A673 (cell line): ENCODE results near the gene ERVW-1. TPM values are rescaled to one million over a fixed set of nuclear protein-coding genes. Genes with fewer than 3 reads are reported as not detected.
"Not testable (repeated sequence)": the region's sequence is repeated elsewhere in the genome, so short reads cannot be mapped to it uniquely, and the experiment has no call there.

Experiments
- BruUV-seq: library from RNA; stranded (reverse); fragments of 400-500 nt; replicated peaks from 2 replicates; lab custom pipeline; 2021; lab: Mats Ljungman, UMichigan
- CTCF ChIA-PET: fragments of 300-600 bp; sonication (Branson Sonifier 250); formaldehyde crosslinking; loops from one replicate; lab custom pipeline; 2022; ENCODE audit warnings: antibody characterized with exemption; lab: Charles Lee
- POLR2A ChIA-PET: fragments of 300-600 bp; sonication (Branson Sonifier 250); formaldehyde crosslinking; loops from one replicate; lab custom pipeline; 2022; ENCODE audit warnings: antibody characterized with exemption; ENCODE audit not compliant: low non-redundant PET; lab: Charles Lee
- DNase-seq: peaks from one replicate; pipeline ENCODE4 v3.0.0-alpha.2; 2015; ENCODE audit warnings: low spot score
- H3K27ac ChIP-seq: fragments of 200-600 bp; sonication (generic); 2 replicates; pipeline ENCODE4 v1.5.1; 2016; ENCODE audit warnings: mixed run types, low read depth, mild to moderate bottlenecking, mixed read lengths, antibody characterized with exemption, low read length; ENCODE audit not compliant: poor library complexity, severe bottlenecking
- H3K27me3 ChIP-seq: fragments of 200-600 bp; sonication (generic); replicated peaks from 2 replicates; pipeline ENCODE4 v1.6.1; 2017; ENCODE audit warnings: mixed run types, low read depth, mild to moderate bottlenecking, mixed read lengths, antibody characterized with exemption, low read length; ENCODE audit not compliant: insufficient read depth, poor library complexity
- H3K36me3 ChIP-seq: fragments of 200-600 bp; sonication (generic); 2 replicates; pipeline ENCODE4 v1.6.1; 2016; ENCODE audit warnings: mixed run types, mild to moderate bottlenecking, mixed read lengths, antibody characterized with exemption, low read length; ENCODE audit not compliant: insufficient read depth, poor library complexity, severe bottlenecking
- H3K4me1 ChIP-seq: fragments of 200-600 bp; sonication (generic); 2 replicates; pipeline ENCODE4 v1.6.1; 2017; ENCODE audit warnings: mixed run types, mild to moderate bottlenecking, mixed read lengths, antibody characterized with exemption, low read length; ENCODE audit not compliant: insufficient read depth, poor library complexity, severe bottlenecking
- H3K4me3 ChIP-seq: fragments of 200-600 bp; sonication (generic); 2 replicates; pipeline ENCODE4 v1.5.1; 2016; ENCODE audit warnings: low read depth, mixed run types, mild to moderate bottlenecking, mixed read lengths, low read length; ENCODE audit not compliant: poor library complexity, severe bottlenecking
- H3K9me3 ChIP-seq: fragments of 200-600 bp; sonication (generic); 2 replicates; pipeline ENCODE4 v1.6.1; 2016; ENCODE audit warnings: mixed run types, low read depth, mild to moderate bottlenecking, mixed read lengths, antibody characterized with exemption, low read length; ENCODE audit not compliant: poor library complexity, severe bottlenecking
- EZH2 ChIP-seq: fragments of 200-600 bp; sonication (generic); IDR thresholded peaks from 2 replicates; pipeline ENCODE4 v1.6.1; 2017; ENCODE audit warnings: borderline replicate concordance, low read depth, mild to moderate bottlenecking, mixed read lengths, antibody characterized with exemption, low read length; ENCODE audit not compliant: poor library complexity, severe bottlenecking
- intact Hi-C: fragments of 100-400 bp; cut with micrococcal nuclease; formaldehyde crosslinking; loops from one replicate; pipeline ENCODE4 v1.10.0; 2022; ENCODE audit not compliant: unreplicated experiment
- total RNA-seq: library from RNA; stranded (reverse); gene quantifications from 2 replicates; pipeline ENCODE4 v1.2.3, GENCODE V29; 2021
- TF ChIP-seq, protein P1 (sequence below): fragments of 300-800, 200-600 bp; sonication (generic); conservative IDR thresholded peaks from 2 replicates; pipeline ENCODE4 v1.5.1; 2017; ENCODE audit warnings: low read depth, mild to moderate bottlenecking, antibody characterized with exemption, low read length, moderate library complexity, mixed read lengths

The ERVW-1 gene
- total RNA-seq, 1 experiment from 2014 or later, result not detected

DNA sequence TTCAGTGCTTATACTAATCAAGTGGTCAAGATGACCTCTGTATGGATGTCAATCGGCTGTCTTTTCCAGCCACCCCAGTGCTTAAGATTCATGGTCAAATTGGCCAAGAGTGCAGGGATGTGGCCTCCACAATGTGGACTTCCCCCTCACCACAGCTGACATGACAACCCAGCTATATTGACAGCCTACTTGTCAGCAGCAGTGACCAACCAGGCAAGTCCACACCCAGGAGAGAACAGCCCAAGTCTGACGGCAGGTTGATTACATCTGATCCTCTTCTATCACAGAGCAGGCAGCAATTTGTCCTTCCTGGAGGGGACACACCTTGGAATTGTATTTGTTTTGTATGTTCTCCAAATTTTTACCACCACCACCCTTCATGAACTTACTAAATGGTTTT, 8.2 kb upstream of the ERVW-1 start:
- POLR2A ChIA-PET, result no interaction called here
- no peaks in the 10 kb centered on the region for H3K27me3 ChIP-seq
- no peaks in the 10 kb centered on the region for H3K4me1 ChIP-seq
- DNase-seq, result no peak
- intact Hi-C loops, result no loop called here
- peaks cover 21% of the 10 kb centered on the region for H3K36me3 ChIP-seq
- no peaks in the 10 kb centered on the region for H3K9me3 ChIP-seq
- no TSS peak for BruUV-seq
- CTCF ChIA-PET, result no interaction called here
- H3K4me3 ChIP-seq, result no peak overlapping the region
- no peak overlapping the region for H3K27ac ChIP-seq
- TF ChIP-seq, protein P1, sequence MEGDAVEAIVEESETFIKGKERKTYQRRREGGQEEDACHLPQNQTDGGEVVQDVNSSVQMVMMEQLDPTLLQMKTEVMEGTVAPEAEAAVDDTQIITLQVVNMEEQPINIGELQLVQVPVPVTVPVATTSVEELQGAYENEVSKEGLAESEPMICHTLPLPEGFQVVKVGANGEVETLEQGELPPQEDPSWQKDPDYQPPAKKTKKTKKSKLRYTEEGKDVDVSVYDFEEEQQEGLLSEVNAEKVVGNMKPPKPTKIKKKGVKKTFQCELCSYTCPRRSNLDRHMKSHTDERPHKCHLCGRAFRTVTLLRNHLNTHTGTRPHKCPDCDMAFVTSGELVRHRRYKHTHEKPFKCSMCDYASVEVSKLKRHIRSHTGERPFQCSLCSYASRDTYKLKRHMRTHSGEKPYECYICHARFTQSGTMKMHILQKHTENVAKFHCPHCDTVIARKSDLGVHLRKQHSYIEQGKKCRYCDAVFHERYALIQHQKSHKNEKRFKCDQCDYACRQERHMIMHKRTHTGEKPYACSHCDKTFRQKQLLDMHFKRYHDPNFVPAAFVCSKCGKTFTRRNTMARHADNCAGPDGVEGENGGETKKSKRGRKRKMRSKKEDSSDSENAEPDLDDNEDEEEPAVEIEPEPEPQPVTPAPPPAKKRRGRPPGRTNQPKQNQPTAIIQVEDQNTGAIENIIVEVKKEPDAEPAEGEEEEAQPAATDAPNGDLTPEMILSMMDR, result no peak
- no peak for TF ChIP-seq EZH2

DNA sequence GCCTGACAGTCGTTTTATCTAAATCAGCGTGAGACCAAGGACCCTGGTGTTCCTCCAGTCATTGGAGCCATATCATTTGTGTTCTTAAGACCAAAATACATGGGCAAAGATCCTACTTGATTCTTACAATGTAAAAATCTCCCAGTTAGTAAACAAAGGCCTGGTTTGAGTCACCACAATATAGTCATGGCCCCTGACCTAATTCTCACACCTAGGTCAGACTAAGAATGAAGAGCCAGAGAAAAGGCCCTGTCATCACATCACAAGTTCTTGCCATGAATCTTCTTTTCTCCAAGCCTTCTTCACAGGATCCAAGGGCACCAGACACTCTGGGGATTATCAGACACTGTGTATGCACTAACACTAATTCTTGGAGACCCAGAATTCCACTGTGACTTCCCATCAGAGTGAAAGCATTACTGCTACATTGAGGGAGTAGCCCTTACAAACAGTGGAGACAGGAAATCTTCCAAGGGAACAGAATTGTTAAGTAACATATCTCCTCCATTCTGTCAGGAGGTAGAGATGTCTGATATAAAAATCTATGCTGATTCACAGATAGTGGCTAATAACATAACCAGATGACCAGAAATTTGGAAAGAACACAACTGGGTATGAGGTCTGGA, 7.6 kb upstream of the ERVW-1 start:
- Histone ChIP-seq H3K27me3 (no peaks in the 10 kb centered on the region), H3K4me1 (no peaks in the 10 kb centered on the region), H3K27ac (no peak overlapping the region), H3K36me3 (peaks cover 21% of the 10 kb centered on the region), H3K4me3 (no peak overlapping the region), H3K9me3 (no peaks in the 10 kb centered on the region)
- POLR2A ChIA-PET, result no interaction called here
- TF ChIP-seq, protein P1, result no peak
- intact Hi-C loops, result no loop called here
- no peak for DNase-seq
- CTCF ChIA-PET, result no interaction called here
- no TSS peak for BruUV-seq

DNA sequence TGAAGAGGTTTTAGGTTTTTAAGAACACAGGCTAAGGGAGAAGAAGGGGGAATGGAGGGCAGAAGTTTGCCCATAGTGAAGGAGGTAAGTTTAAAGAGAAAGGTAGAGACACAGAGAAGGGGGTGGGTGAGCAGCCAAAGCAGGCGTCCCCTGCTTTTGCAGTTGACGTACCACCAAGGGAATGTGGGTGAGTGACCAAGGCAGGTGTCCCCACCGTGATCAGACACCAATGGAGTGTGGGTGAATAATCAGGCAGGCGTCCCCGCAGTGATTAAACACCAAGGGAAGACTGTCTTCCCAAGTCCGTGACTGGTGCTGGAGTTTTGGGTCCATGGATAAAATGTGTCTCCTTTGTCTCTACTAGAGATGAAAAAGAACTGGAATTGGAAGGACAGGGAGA, 6.5 kb upstream of the ERVW-1 start:
- H3K27me3 ChIP-seq, DNase-seq, POLR2A ChIA-PET, H3K4me3 ChIP-seq, H3K9me3 ChIP-seq, H3K4me1 ChIP-seq, H3K27ac ChIP-seq, BruUV-seq, intact Hi-C loops, CTCF ChIA-PET: not testable (repeated sequence)
- H3K36me3 ChIP-seq, result peaks cover 17% of the 10 kb centered on the region

DNA sequence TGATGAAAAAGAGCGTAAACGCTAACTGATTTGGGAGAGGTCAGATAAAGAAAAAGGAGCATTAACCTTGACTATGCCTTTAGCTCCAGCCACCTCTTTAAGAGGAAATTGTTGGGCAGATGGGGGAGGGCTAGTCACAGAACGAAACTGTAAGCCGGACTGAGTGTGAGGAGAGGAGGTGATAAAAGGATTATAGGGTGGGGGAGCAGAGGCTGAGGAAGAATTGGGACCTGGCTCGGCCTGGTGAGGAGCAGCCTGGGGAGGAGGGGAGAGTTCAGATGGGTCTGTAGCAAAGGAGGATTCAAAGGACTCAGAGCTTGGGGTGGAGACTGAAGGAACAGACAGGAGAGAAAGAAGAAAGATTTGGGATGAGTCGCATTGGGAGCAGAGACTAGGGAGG, 5.9 kb upstream of the ERVW-1 start:
- POLR2A ChIA-PET, H3K4me3 ChIP-seq: not testable (repeated sequence)
- H3K36me3 ChIP-seq, result peaks cover 14% of the 10 kb centered on the region

DNA sequence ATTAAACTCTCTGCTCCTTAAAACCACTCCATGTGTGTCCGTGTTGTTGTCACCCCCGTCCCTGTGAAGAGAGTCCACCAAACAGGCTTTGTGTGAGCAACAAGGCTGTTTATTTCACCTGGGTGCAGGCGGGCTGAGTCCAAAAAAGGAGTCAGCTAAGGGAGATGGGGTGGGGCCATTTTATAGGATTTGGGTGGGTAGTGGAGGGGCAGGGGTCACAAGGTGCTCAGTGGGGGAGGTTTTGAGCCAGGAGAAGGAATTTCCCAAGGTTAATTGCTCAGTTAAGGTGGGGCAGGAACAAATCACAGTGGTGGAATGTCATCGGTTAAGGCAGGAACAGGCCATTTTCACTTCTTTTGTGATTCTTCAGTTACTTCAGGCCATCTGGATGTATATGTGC, 1.4 kb upstream of the ERVW-1 start:
- H3K4me3 ChIP-seq, H3K27ac ChIP-seq, H3K27me3 ChIP-seq, H3K36me3 ChIP-seq, CTCF ChIA-PET, H3K4me1 ChIP-seq, H3K9me3 ChIP-seq, BruUV-seq, POLR2A ChIA-PET, DNase-seq, intact Hi-C loops: not testable (repeated sequence)

More for the DNA sequence above, 5.9 kb upstream of the ERVW-1 start:
- H3K4me1 ChIP-seq, intact Hi-C loops, DNase-seq, H3K27me3 ChIP-seq, BruUV-seq, H3K27ac ChIP-seq, CTCF ChIA-PET, H3K9me3 ChIP-seq: not testable (repeated sequence)
